HG02642 (cell line): Measurements from ENCODE around the gene FAM241A.
"Not testable (repeated sequence)": the region's sequence is repeated elsewhere in the genome, so short reads cannot be mapped to it uniquely, and the experiment has no call there.

Experiments used
- ATAC-seq: cut with Tn5 transposase; IDR thresholded peaks from one replicate; pipeline ENCODE4 v1.9.1; 2021; ENCODE audit warnings: mild to moderate bottlenecking; ENCODE audit not compliant: unreplicated experiment, poor library complexity

FAM241A gene

GRCh38 chr4:112171051-112171763, 26.0 kb downstream of the FAM241A start:
- ATAC-seq: not testable (repeated sequence)

- ATAC-seq: no peak
These were observed 26.9 kb downstream of the FAM241A start for GRCh38 chr4:112172180-112172579.

GRCh38 chr4:112173593-112174558, 28.6 kb downstream of the FAM241A start:
- no peak for ATAC-seq

- ATAC-seq: no peak
These were observed 30.6 kb downstream of the FAM241A start for GRCh38 chr4:112175840-112176239.

- ATAC-seq: peak; percentile 54
These were observed 31.3 kb downstream of the FAM241A start for GRCh38 chr4:112176596-112176995.

GRCh38 chr4:112178741-112179140, 33.5 kb downstream of the FAM241A start:
- ATAC-seq: not testable (repeated sequence)

GRCh38 chr4:112181358-112182000, 36.2 kb downstream of the FAM241A start:
- ATAC-seq: no peak

- ATAC-seq: no peak
These were observed 37.4 kb downstream of the FAM241A start for GRCh38 chr4:112182604-112183003.

GRCh38 chr4:112183252-112183651, 38.0 kb downstream of the FAM241A start:
- no peak for ATAC-seq

GRCh38 chr4:112184438-112184837, 39.2 kb downstream of the FAM241A start:
- ATAC-seq: no peak

- peak; percentile 65 for ATAC-seq
These were observed 40.1 kb downstream of the FAM241A start for GRCh38 chr4:112185334-112185733.

- ATAC-seq: no peak
These were observed 40.8 kb downstream of the FAM241A start for GRCh38 chr4:112185740-112186670.

GRCh38 chr4:112189754-112190153, 44.5 kb downstream of the FAM241A start:
- ATAC-seq: no peak

- no peak for ATAC-seq
These were observed 45.4 kb downstream of the FAM241A start for GRCh38 chr4:112190684-112191083.

- no peak for ATAC-seq
These were observed 51.2 kb downstream of the FAM241A start for GRCh38 chr4:112196461-112196860.

- ATAC-seq: peak; percentile 9
These were observed 53.8 kb downstream of the FAM241A start for GRCh38 chr4:112199041-112199440.

- no peak for ATAC-seq
These were observed 56.8 kb downstream of the FAM241A start for GRCh38 chr4:112201915-112202505.

- no peak for ATAC-seq
These were observed 58.3 kb downstream of the FAM241A start for GRCh38 chr4:112203593-112203992.

- no peak for ATAC-seq
These were observed 61.2 kb downstream of the FAM241A start for GRCh38 chr4:112206431-112206830.
